Neuronal stem cell (in vitro differentiated cells): ENCODE measurements around the gene MERTK.
"Not testable (repeated sequence)": the region's sequence is repeated elsewhere in the genome, so short reads cannot be mapped to it uniquely, and the experiment has no call there.

ENCODE experiments used
- DNase-seq: peaks from one replicate; pipeline ENCODE4 v3.0.0-alpha.2; 2013; ENCODE audit warnings: low spot score
- H2AFZ ChIP-seq: one replicate; pipeline ENCODE4 v1.6.1; 2013; ENCODE audit warnings: mild to moderate bottlenecking, low read length, inconsistent platforms
- H2AK5ac ChIP-seq: 2 replicates; pipeline ENCODE4 v1.6.1; 2013; ENCODE audit warnings: low read depth, mild to moderate bottlenecking, inconsistent platforms, low read length, moderate library complexity, mixed read lengths
- H2BK120ac ChIP-seq: 2 replicates; pipeline ENCODE4 v1.6.1; 2013; ENCODE audit warnings: low read depth, mild to moderate bottlenecking, inconsistent platforms, low read length, moderate library complexity, mixed read lengths
- H2BK12ac ChIP-seq: one replicate; pipeline ENCODE4 v1.6.1; 2013; ENCODE audit warnings: low read length, inconsistent platforms
- H2BK15ac ChIP-seq: 2 replicates; pipeline ENCODE4 v1.6.1; 2013; ENCODE audit warnings: mild to moderate bottlenecking, low read length, inconsistent platforms, mixed read lengths
- H2BK5ac ChIP-seq: one replicate; pipeline ENCODE4 v1.6.1; 2013; ENCODE audit warnings: inconsistent platforms, mild to moderate bottlenecking, low read length, moderate library complexity
- H3K14ac ChIP-seq: one replicate; pipeline ENCODE4 v1.6.1; 2013; ENCODE audit warnings: low read length, inconsistent platforms
- H3K18ac ChIP-seq: 2 replicates; pipeline ENCODE4 v1.6.1; 2013; ENCODE audit warnings: low read length, inconsistent platforms
- H3K23ac ChIP-seq: 2 replicates; pipeline ENCODE4 v1.6.1; 2013; ENCODE audit warnings: low read depth, mild to moderate bottlenecking, mixed read lengths, low read length, inconsistent platforms; ENCODE audit not compliant: poor library complexity
- H3K27ac ChIP-seq: replicated peaks from 3 replicates; pipeline ENCODE4 v1.5.1; 2013; ENCODE audit warnings: low read length, inconsistent platforms
- H3K27me3 ChIP-seq, 3 experiments: 2 replicates each; pipeline ENCODE4 v1.6.1; 2013; ENCODE audit warnings: low read length in 3 of 3, mild to moderate bottlenecking in 2 of 3, inconsistent platforms in 1 of 3, low read depth in 1 of 3, mixed read lengths in 1 of 3, moderate library complexity in 1 of 3; ENCODE audit not compliant: control insufficient read depth in 3 of 3, insufficient read depth in 3 of 3
- H3K36me3 ChIP-seq, 2 donors: replicated peaks in 1 of 2; 2 replicates each; pipeline ENCODE4 v1.6.1; 2013; ENCODE audit warnings: low read length in 2 of 2; ENCODE audit not compliant: control insufficient read depth in 2 of 2, insufficient read depth in 2 of 2
- H3K4ac ChIP-seq: 2 replicates; pipeline ENCODE4 v1.6.1; 2013; ENCODE audit warnings: inconsistent platforms, mild to moderate bottlenecking, low read length, moderate library complexity
- H3K4me1 ChIP-seq, 2 donors: 1 replicate in 1 of 2; 2 replicates in 1 of 2; pipeline ENCODE4 v1.6.1; 2013; ENCODE audit warnings: low read length in 2 of 2, low read depth in 1 of 2; ENCODE audit not compliant: control insufficient read depth in 2 of 2, insufficient read depth in 1 of 2
- H3K4me2 ChIP-seq: one replicate; pipeline ENCODE4 v1.6.1; 2013; ENCODE audit warnings: mild to moderate bottlenecking, low read length, inconsistent platforms; ENCODE audit not compliant: insufficient read depth, poor library complexity, severe bottlenecking
- H3K4me3 ChIP-seq, 2 donors: 2 replicates each; pipeline ENCODE4 v1.5.1; 2013; ENCODE audit warnings: low read length in 2 of 2, mild to moderate bottlenecking in 2 of 2, inconsistent platforms in 1 of 2, moderate library complexity in 1 of 2
- H3K79me1 ChIP-seq: one replicate; pipeline ENCODE4 v1.6.1; 2013; ENCODE audit warnings: low read depth, mild to moderate bottlenecking, inconsistent platforms, low read length, moderate library complexity
- H3K9ac ChIP-seq: one replicate; pipeline ENCODE4 v1.6.1; 2013; ENCODE audit warnings: mild to moderate bottlenecking, low read depth, low read length, inconsistent platforms; ENCODE audit not compliant: poor library complexity
- H3K9me3 ChIP-seq, 2 donors: replicated peaks in 1 of 2; 2 replicates each; pipeline versions ENCODE3 to v1.6.1; 2013; ENCODE audit warnings: low read length in 2 of 2, mild to moderate bottlenecking in 2 of 2, inconsistent platforms in 1 of 2, low read depth in 1 of 2, mixed read lengths in 1 of 2, moderate library complexity in 1 of 2; ENCODE audit not compliant: control insufficient read depth in 2 of 2, insufficient read depth in 1 of 2
- H4K8ac ChIP-seq: one replicate; pipeline ENCODE4 v1.6.1; 2013; ENCODE audit warnings: low read depth, mild to moderate bottlenecking, inconsistent platforms, low read length, moderate library complexity
- H4K91ac ChIP-seq: one replicate; pipeline ENCODE4 v1.6.1; 2013; ENCODE audit warnings: low read length, low read depth, mild to moderate bottlenecking, inconsistent platforms; ENCODE audit not compliant: poor library complexity
- WGBS, 2 donors: extraction: QIAGEN DNeasy Blood & Tissue Kit; methylation state at CpG; one replicate each; pipeline ENCODE4 v1.1.7; 2013; ENCODE audit warnings: missing lambda C conversion rate in 2 of 2, mixed read lengths in 1 of 2; ENCODE audit not compliant: insufficient read length in 2 of 2, insufficient replicate concordance in 1 of 2; ENCODE audit errors: extremely low coverage in 2 of 2; 5-methylcytosine and 5-hydroxymethylcytosine counted together

Gene MERTK

DNA sequence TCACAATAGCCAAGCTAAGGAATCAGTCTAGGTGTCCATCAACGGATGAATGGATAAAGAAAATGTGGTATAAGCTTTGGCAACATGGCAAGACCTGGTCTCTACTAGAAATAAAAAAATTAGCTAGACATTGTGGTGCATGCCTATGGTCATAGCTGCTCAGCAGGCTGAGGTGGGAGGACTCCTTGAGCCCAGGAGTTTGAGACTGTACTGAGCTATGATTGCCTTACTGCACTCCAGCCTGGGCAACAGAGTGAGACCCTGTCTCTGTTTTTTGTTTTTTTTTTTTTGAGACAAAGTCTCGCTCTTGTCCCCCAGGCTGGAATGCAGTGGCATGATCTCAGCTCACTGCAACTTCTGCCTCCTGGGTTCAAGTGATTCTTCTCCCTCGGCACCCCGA, 11.6 kb downstream of the MERTK start:
- H3K79me1 ChIP-seq, H3K4me2 ChIP-seq, H2BK5ac ChIP-seq, H2AK5ac ChIP-seq, H2AFZ ChIP-seq, H2BK15ac ChIP-seq, H3K27me3 ChIP-seq, H3K4ac ChIP-seq, DNase-seq, H3K4me3 ChIP-seq, H2BK120ac ChIP-seq, H4K91ac ChIP-seq, H3K36me3 ChIP-seq, H4K8ac ChIP-seq, H3K14ac ChIP-seq, H3K9me3 ChIP-seq, H3K27ac ChIP-seq, H3K9ac ChIP-seq, H3K18ac ChIP-seq, H2BK12ac ChIP-seq, H3K23ac ChIP-seq: not testable (repeated sequence)
- peaks cover 15 to 30% of the 10 kb centered on the region in 2 donors for H3K4me1 ChIP-seq
- WGBS, 2 donors = no CpG with 5 or more reads among the region's 4 CpGs

DNA sequence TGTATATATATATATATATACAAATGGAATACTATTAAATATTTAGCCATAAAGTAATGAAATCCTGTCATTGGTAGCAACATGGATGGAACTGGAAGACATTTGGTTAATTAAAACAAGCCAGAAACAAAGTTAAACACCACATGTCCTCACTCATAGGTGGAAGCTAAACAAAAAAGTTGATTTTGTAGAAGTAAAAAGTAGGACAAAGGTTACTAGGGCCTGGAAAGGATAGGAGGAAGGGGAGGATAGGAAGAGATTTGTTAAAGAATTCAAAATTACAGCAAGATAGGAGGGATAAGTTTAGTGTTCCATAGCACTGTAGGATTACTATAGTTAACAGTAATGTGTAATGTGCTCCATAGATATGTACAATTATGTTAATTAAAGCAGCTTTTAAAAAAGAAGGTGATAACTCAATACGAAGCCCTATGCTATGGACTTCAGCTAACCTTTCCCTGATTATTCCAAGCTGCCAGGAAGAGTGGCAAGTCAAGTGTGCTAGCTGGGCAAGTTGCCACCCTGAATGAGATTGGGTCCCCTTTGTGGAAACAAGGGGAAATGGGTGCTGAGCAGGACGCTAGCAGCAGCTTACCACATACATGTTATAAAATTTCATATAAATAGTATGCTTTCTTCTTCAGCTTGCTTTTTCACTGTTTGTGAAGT, 12.3 kb downstream of the MERTK start:
- no peaks in the 10 kb centered on the region for H3K9me3 ChIP-seq
- H3K27me3 ChIP-seq = no peaks in the 10 kb centered on the region
- H4K8ac ChIP-seq = no peak overlapping the region
- no peak overlapping the region for H4K91ac ChIP-seq
- H3K79me1 ChIP-seq = no peaks in the 10 kb centered on the region
- no peak overlapping the region for H3K9ac ChIP-seq
- no CpG with 5 or more reads among the region's 2 CpGs for WGBS, 2 donors
- H3K14ac ChIP-seq = no peak overlapping the region
- no peak overlapping the region for H3K27ac ChIP-seq
- H2AK5ac ChIP-seq = no peak overlapping the region
- H3K18ac ChIP-seq = no peak overlapping the region
- no peak overlapping the region for H2BK15ac ChIP-seq
- no peak overlapping the region for H2BK5ac ChIP-seq
- no peak overlapping the region for H3K4ac ChIP-seq
- H3K36me3 ChIP-seq = no peaks in the 10 kb centered on the region
- H3K23ac ChIP-seq = no peak overlapping the region
- no peak overlapping the region for H3K4me3 ChIP-seq
- H2BK120ac ChIP-seq = no peak overlapping the region
- H2BK12ac ChIP-seq = no peak overlapping the region
- H3K4me1 ChIP-seq = peaks cover 15 to 28% of the 10 kb centered on the region in 2 donors
- DNase-seq = no peak
- no peak overlapping the region for H3K4me2 ChIP-seq
- H2AFZ ChIP-seq = no peak overlapping the region

DNA sequence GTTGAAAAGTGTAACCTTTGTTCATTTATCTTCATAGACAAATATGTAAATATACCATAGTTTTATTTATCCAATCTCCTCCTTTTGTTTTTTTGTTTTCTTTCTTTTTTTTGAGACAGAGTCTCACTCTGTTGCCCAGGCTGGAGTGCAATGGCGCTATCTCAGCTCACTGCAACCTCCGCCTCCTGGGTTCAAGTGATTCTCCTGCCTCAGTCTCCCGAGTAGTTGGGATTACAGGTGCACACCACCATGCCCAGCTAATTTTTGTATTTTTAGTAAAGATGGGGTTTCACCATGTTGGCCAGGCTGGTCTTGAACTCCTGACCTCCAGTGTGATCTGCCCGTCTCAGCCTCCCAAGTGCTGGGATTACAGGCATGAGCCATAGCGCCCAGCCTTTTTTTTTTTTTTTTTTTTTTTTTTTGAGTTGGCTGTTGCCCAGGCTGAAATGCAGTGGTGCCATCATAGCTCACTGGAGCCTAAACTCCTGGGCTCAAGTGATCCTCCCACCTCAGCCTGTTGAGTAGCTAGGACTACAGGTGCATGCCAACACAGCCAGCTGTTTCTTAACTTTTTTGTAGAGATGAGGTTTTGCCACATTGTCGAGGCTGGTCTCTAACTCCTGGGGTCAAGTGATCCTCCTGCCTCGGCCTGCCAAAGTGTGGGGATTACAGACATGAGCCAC, 13.0 kb downstream of the MERTK start:
- not testable (repeated sequence) for H3K36me3 ChIP-seq, H3K4me3 ChIP-seq, H2AK5ac ChIP-seq, H3K9me3 ChIP-seq, H2BK15ac ChIP-seq, DNase-seq, H2AFZ ChIP-seq, H3K14ac ChIP-seq, H2BK12ac ChIP-seq, H2BK5ac ChIP-seq, H4K91ac ChIP-seq, H2BK120ac ChIP-seq, H3K27me3 ChIP-seq, H3K27ac ChIP-seq, H3K79me1 ChIP-seq, H3K4ac ChIP-seq, H4K8ac ChIP-seq, H3K23ac ChIP-seq, H3K4me2 ChIP-seq, H3K9ac ChIP-seq, H3K18ac ChIP-seq
- H3K4me1 ChIP-seq = peaks cover 13 to 22% of the 10 kb centered on the region in 2 donors
- no CpG with 5 or more reads among the region's 7 CpGs for WGBS, 2 donors

DNA sequence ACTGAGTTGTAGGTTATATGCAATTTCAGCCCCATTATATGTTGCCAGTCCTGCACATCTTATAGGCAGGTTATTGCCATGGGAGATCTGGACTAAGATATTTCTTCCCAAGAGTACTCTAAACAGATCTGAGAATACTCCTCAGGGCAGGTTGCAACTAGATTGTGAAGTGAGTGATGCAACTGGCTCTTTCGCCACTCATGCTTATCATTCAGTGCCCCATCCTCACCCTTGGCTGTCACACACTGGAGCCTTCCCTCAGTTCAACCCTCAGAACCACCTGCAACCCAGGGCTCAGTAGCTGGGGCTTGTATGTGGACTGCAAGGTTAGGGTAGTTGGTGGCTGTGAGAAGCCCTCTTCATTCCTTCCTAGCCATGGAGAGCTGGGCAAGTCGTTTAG, 14.1 kb downstream of the MERTK start:
- WGBS, 2 donors = no CpG with 5 or more reads among the region's 2 CpGs
- no peak overlapping the region for H4K8ac ChIP-seq
- H4K91ac ChIP-seq = no peak overlapping the region
- H2AK5ac ChIP-seq = no peak overlapping the region
- H2BK120ac ChIP-seq = no peak overlapping the region
- H2BK15ac ChIP-seq = no peak overlapping the region
- no peak overlapping the region for H2BK12ac ChIP-seq
- peaks cover 10 to 18% of the 10 kb centered on the region in 2 donors for H3K4me1 ChIP-seq
- H3K4ac ChIP-seq = no peak overlapping the region
- no peak overlapping the region for H3K23ac ChIP-seq
- no peaks in the 10 kb centered on the region for H3K36me3 ChIP-seq
- peak overlapping the region in 1 of 2 donors; percentile 22 for H3K4me3 ChIP-seq
- H3K79me1 ChIP-seq = no peaks in the 10 kb centered on the region
- H3K9ac ChIP-seq = no peak overlapping the region
- H3K4me2 ChIP-seq = no peak overlapping the region
- H3K14ac ChIP-seq = no peak overlapping the region
- no peak overlapping the region for H2AFZ ChIP-seq
- H3K27ac ChIP-seq = no peak overlapping the region
- no peak overlapping the region for H2BK5ac ChIP-seq
- no peak for DNase-seq
- H3K27me3 ChIP-seq = no peaks in the 10 kb centered on the region
- H3K9me3 ChIP-seq = no peaks in the 10 kb centered on the region
- no peak overlapping the region for H3K18ac ChIP-seq
